Uterus (tissue), 4 donors: ENCODE data around the gene ERGIC1. TPM values are rescaled to one million over a fixed set of nuclear protein-coding genes. Genes with fewer than 3 reads are reported as not detected.

ENCODE experiments used
- DNase-seq, 2 donors: peaks; one replicate each; pipeline ENCODE4 v3.0.0-alpha.2; 2019 to 2020
- H3K27ac ChIP-seq, 2 donors: fragments of 200-600 bp; sonication (generic); 1 replicate in 1 of 2; 2 replicates in 1 of 2; pipeline ENCODE4 v1.5.1; 2016 to 2018
- H3K27me3 ChIP-seq, 2 donors: fragments of 200-600 bp; sonication (generic); one replicate each; pipeline ENCODE4 v1.5.1; 2018 to 2019; ENCODE audit warnings: control low read depth in 1 of 2
- H3K36me3 ChIP-seq, 2 donors: fragments of 200-600 bp; sonication (generic); one replicate each; pipeline ENCODE4 v1.5.1; 2019; ENCODE audit warnings: control low read depth in 1 of 2
- H3K4me1 ChIP-seq, 2 donors: fragments of 200-600 bp; sonication (generic); one replicate each; pipeline ENCODE4 v1.5.1; 2018 to 2019; ENCODE audit warnings: control low read depth in 1 of 2
- H3K4me3 ChIP-seq, 2 donors: fragments of 200-600 bp; sonication (generic); 1 replicate in 1 of 2; 2 replicates in 1 of 2; pipeline ENCODE4 v1.5.1; 2018 to 2019; ENCODE audit warnings: mild to moderate bottlenecking in 1 of 2
- H3K9me3 ChIP-seq, 2 donors: fragments of 200-600 bp; sonication (generic); one replicate each; pipeline ENCODE4 v1.5.1; 2019; ENCODE audit warnings: control low read depth in 1 of 2
- POLR2A ChIP-seq, 2 donors: fragments of 450-650 bp; IDR thresholded peaks; one replicate each; pipeline ENCODE4 v1.6.1; 2016; ENCODE audit warnings: antibody characterized with exemption in 2 of 2, mild to moderate bottlenecking in 1 of 2, moderate library complexity in 1 of 2
- intact Hi-C: fragments of 100-400 bp; cut with DNase I; formaldehyde crosslinking; loops from one replicate; pipeline ENCODE4 v1.15.1; 2023; ENCODE audit warnings: low total_unique reads
- total RNA-seq, 4 donors: library from RNA; depleted of rRNA in 3 of 4; stranded (reverse); fragments of >200 nt in 3 of 4; gene quantifications; one replicate each; pipeline versions ENCODE4 v1.1.0 to v1.2.4, GENCODE V29; 2014 to 2023
- TF ChIP-seq, protein P1 (sequence below), 4 experiments: fragments of 200-600 bp in 2 of 4; fragments of 450-650 bp in 2 of 4; sonication (generic) in 2 of 4; IDR thresholded peaks; one replicate each; pipeline ENCODE4 v1.5.1; 2016 to 2019; ENCODE audit warnings: antibody characterized with exemption in 4 of 4, mild to moderate bottlenecking in 2 of 4, moderate library complexity in 1 of 4
- donor health status: DM: yes; HTN: yes; CAD: no.

ERGIC1 gene
- total RNA-seq, 4 donors from 2014 or later: 34.8 to 130 (median 67.7) TPM

DNA sequence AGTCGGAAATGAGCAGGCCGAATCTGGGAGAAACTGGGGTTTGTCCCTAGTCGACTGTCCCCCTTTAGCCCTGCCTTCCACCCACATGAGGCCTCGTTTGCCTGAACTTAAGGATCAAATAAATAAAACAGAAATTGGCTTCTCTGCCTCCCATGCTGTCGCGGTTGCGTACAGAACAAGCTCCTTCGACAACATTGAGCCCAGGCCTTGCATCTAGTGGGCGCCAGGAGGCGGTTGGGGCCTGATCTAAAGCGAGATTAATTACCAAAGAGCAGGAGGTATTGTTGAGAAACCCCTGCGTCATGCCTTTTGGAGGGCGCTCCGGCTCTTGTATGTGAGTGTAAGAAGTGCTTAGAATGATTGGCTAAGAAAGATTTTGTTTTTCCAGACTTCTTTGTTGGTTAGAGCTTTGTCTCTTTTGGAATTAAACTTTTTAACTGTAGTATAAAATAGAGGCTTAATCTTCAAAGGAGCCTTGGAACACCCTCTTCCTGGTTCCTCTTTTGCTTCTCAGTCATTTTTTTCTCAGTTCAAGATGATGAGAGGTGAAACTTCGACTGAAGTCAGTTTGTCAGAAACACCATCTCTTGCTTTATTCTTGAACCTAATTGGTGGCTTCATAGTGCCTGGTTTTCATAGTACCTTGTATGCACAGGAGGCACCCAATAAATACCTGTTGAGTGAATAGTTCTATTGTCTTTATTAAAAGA is 150.3 kb downstream of the ERGIC1 start:
- Histone ChIP-seq H3K36me3 (no peaks in the 10 kb centered on the region), H3K9me3 (no peaks in the 10 kb centered on the region), H3K4me1 (no peaks in the 10 kb centered on the region), H3K27me3 (no peaks in the 10 kb centered on the region), H3K27ac (peak overlapping the region; percentile 93 to 96), H3K4me3 (peak overlapping the region; percentile 85 to 99)
- peak; percentile 73 to 81 for DNase-seq
- intact Hi-C loops: loop anchor here (10.0 kb wide), 1 partner anchor 70 kb away; the partner anchor contains the start of gene CREBRF
- no peak for TF ChIP-seq POLR2A (IDR thresholded peaks at IDR 0.05)
- TF ChIP-seq, protein P1, sequence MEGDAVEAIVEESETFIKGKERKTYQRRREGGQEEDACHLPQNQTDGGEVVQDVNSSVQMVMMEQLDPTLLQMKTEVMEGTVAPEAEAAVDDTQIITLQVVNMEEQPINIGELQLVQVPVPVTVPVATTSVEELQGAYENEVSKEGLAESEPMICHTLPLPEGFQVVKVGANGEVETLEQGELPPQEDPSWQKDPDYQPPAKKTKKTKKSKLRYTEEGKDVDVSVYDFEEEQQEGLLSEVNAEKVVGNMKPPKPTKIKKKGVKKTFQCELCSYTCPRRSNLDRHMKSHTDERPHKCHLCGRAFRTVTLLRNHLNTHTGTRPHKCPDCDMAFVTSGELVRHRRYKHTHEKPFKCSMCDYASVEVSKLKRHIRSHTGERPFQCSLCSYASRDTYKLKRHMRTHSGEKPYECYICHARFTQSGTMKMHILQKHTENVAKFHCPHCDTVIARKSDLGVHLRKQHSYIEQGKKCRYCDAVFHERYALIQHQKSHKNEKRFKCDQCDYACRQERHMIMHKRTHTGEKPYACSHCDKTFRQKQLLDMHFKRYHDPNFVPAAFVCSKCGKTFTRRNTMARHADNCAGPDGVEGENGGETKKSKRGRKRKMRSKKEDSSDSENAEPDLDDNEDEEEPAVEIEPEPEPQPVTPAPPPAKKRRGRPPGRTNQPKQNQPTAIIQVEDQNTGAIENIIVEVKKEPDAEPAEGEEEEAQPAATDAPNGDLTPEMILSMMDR (IDR thresholded peaks at IDR 0.05): peak in 3 of 4 experiments; percentile 10 to 53 (median 21)

DNA sequence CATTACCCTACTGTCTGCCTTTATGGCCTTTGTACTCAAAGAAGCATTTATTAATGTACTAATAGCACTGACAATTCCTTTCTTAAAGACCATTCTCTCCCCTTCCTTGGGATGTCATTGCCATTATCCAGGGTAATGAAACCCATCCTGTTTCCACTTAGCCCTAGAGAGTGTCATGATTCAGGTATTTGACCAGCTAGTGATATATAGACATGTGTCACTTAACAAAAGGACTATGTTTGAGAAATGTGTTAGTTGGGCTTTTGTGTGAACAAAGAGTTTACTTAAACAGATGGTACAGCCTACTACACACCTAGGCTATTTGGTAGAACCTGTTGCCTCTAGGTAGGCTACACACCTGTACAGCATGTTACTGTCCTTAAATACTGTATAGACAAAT is 151.5 kb downstream of the ERGIC1 start:
- H3K4me3 ChIP-seq: no peak overlapping the region
- intact Hi-C loops: loop anchor here (10.0 kb wide), 1 partner anchor 69 kb away; the partner anchor contains the start of gene CREBRF
- no peaks in the 10 kb centered on the region for H3K36me3 ChIP-seq
- no peak for TF ChIP-seq POLR2A (IDR thresholded peaks at IDR 0.05)
- TF ChIP-seq, protein P1 (IDR thresholded peaks at IDR 0.05): no peak
- no peaks in the 10 kb centered on the region for H3K9me3 ChIP-seq
- H3K27me3 ChIP-seq: no peaks in the 10 kb centered on the region
- no peak for DNase-seq
- no peak overlapping the region for H3K27ac ChIP-seq
- H3K4me1 ChIP-seq: no peaks in the 10 kb centered on the region

DNA sequence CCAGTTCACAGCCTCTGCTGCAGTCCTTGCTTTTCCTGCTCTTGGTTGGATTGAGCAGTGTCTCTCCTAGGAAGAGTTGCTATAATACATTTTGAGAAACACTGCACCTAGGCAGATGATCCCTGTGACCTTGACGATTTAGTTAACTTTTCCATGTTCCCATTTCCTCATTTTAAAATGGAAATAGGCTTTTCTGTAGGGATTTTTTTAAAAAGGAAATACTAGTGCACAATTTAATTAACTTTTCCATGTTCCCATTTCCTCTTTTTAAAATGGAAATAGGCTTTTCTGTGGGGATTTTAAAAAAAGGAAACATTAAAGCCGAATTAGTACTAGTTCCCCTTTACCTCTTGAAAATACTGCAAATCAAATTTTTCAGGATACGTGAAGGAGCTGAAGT is 154.2 kb downstream of the ERGIC1 start:
- no peaks in the 10 kb centered on the region for H3K27me3 ChIP-seq
- no peak for TF ChIP-seq POLR2A (IDR thresholded peaks at IDR 0.05)
- TF ChIP-seq, protein P1 (IDR thresholded peaks at IDR 0.05): no peak
- intact Hi-C loops: loop anchor here (10.0 kb wide), 1 partner anchor 67 kb away; the partner anchor contains the start of gene CREBRF
- no peak overlapping the region for H3K27ac ChIP-seq
- no peaks in the 10 kb centered on the region for H3K36me3 ChIP-seq
- no peak overlapping the region for H3K4me3 ChIP-seq
- DNase-seq: no peak
- no peaks in the 10 kb centered on the region for H3K9me3 ChIP-seq
- no peaks in the 10 kb centered on the region for H3K4me1 ChIP-seq

DNA sequence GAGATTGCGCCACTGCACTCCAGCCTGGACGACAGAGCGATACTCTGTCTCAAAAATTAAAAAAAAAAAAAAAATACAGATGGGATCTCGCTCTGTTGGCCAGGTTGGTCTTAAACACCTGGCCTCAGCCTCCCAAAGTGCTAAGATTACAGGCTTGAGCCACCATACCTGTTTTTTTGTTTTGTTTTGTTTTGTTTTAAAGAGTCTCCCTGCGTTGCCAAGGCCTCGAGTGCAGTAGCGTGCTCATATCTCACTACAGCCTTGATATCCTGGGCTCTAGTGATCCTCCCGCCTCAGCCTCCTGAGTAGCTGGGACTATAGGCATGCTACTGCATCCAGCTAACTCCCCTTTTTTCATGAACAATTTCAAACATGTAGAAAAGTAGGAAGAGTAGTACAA is 156.7 kb downstream of the ERGIC1 start:
- H3K27ac ChIP-seq: no peak overlapping the region
- no peaks in the 10 kb centered on the region for H3K27me3 ChIP-seq
- TF ChIP-seq POLR2A (IDR thresholded peaks at IDR 0.05): no peak
- no peaks in the 10 kb centered on the region for H3K4me1 ChIP-seq
- no peaks in the 10 kb centered on the region for H3K9me3 ChIP-seq
- intact Hi-C loops: no loop called here
- H3K4me3 ChIP-seq: no peak overlapping the region
- no peak for DNase-seq
- no peaks in the 10 kb centered on the region for H3K36me3 ChIP-seq

DNA sequence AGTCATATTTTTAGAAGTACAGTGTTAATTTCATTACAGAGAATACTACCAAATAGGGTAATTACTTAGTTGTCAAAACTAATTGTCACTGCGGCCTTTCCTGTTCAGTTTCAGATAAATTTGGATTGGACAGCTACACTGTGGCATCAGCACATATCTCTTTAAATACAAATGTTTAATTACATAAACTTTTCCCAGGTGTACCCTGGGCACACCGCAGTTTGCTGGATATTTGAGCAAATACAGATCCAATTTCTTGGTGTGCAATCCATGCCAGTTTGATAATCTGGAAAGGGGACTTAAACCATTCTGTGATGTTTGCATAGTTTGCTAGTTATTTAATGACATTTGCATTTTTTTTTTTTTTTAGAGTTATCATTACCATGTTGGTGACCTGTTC is 160.4 kb downstream of the ERGIC1 start:
- intact Hi-C loops: no loop called here
- H3K4me1 ChIP-seq: no peaks in the 10 kb centered on the region
- H3K9me3 ChIP-seq: no peaks in the 10 kb centered on the region
- no peak overlapping the region for H3K27ac ChIP-seq
- TF ChIP-seq, protein P1 (IDR thresholded peaks at IDR 0.05): no peak
- TF ChIP-seq POLR2A (IDR thresholded peaks at IDR 0.05): no peak
- no peak for DNase-seq
- no peaks in the 10 kb centered on the region for H3K36me3 ChIP-seq
- no peak overlapping the region for H3K4me3 ChIP-seq
- H3K27me3 ChIP-seq: no peaks in the 10 kb centered on the region
